CD14-positive monocyte (primary cell): ENCODE results near the gene SETD6. TPM values are rescaled to one million over a fixed set of nuclear protein-coding genes. Genes with fewer than 3 reads are reported as not detected.

Experiments
- DNase-seq, 3 donors: peaks; one replicate each; pipeline ENCODE4 v3.0.0-alpha.2; 2011 to 2022
- H2AFZ ChIP-seq: 2 replicates; pipeline ENCODE4 v1.6.0; 2012; ENCODE audit warnings: mild to moderate bottlenecking, low read depth, low read length, inconsistent platforms; ENCODE audit not compliant: insufficient read depth, poor library complexity, severe bottlenecking
- H3K27ac ChIP-seq, 2 donors: 1 replicate in 1 of 2; 2 replicates in 1 of 2; pipeline ENCODE4 v1.5.1; 2012 to 2013; ENCODE audit warnings: low read length in 2 of 2, control low read depth in 1 of 2, inconsistent platforms in 1 of 2, low read depth in 1 of 2, mild to moderate bottlenecking in 1 of 2
- H3K27me3 ChIP-seq, 2 donors: one replicate each; pipeline versions ENCODE4 v1.6.0 to v1.6.1; 2011 to 2013; ENCODE audit warnings: low read length in 2 of 2; ENCODE audit not compliant: control insufficient read depth in 2 of 2, insufficient read depth in 2 of 2
- H3K36me3 ChIP-seq, 2 donors: replicated peaks in 1 of 2; 1 replicate in 1 of 2; 2 replicates in 1 of 2; pipeline versions ENCODE4 v1.5.1 to v1.6.1; 2012 to 2013; ENCODE audit warnings: low read length in 2 of 2, control low read depth in 1 of 2, inconsistent platforms in 1 of 2, mild to moderate bottlenecking in 1 of 2; ENCODE audit not compliant: insufficient read depth in 2 of 2, control insufficient read depth in 1 of 2
- H3K4me1 ChIP-seq, 2 donors: 1 replicate in 1 of 2; 2 replicates in 1 of 2; pipeline versions ENCODE4 v1.5.1 to v1.6.1; 2012 to 2013; ENCODE audit warnings: low read length in 2 of 2, control low read depth in 1 of 2, inconsistent platforms in 1 of 2, mild to moderate bottlenecking in 1 of 2, moderate library complexity in 1 of 2; ENCODE audit not compliant: insufficient read depth in 2 of 2, control insufficient read depth in 1 of 2
- H3K4me2 ChIP-seq: replicated peaks from 2 replicates; pipeline ENCODE3; 2012; ENCODE audit warnings: low read length, moderate library complexity, mild to moderate bottlenecking; ENCODE audit not compliant: poor library complexity, severe bottlenecking; ENCODE audit errors: extremely low read depth
- H3K4me3 ChIP-seq, 3 experiments: fragments of 200-600 bp in 1 of 3; sonication (generic) in 1 of 3; replicated peaks in 1 of 3; 1 replicate in 2 of 3; 2 replicates in 1 of 3; pipeline ENCODE4 v1.5.1; 2011 to 2013; ENCODE audit warnings: low read length in 3 of 3, mild to moderate bottlenecking in 3 of 3, control low read depth in 2 of 3, low read depth in 2 of 3, inconsistent platforms in 1 of 3, moderate library complexity in 1 of 3
- H3K79me2 ChIP-seq: 2 replicates; pipeline ENCODE4 v1.6.0; 2012; ENCODE audit warnings: mild to moderate bottlenecking, control low read depth, inconsistent platforms, low read length, moderate library complexity; ENCODE audit not compliant: insufficient read depth
- H3K9ac ChIP-seq: 2 replicates; pipeline ENCODE4 v1.6.0; 2017; ENCODE audit warnings: low read length, mild to moderate bottlenecking; ENCODE audit not compliant: insufficient read depth, poor library complexity, severe bottlenecking
- H3K9me3 ChIP-seq, 2 donors: replicated peaks in 1 of 2; 1 replicate in 1 of 2; 2 replicates in 1 of 2; pipeline versions ENCODE4 v1.5.1 to v1.6.1; 2012 to 2013; ENCODE audit warnings: low read length in 2 of 2, control low read depth in 1 of 2; ENCODE audit not compliant: control insufficient read depth in 1 of 2, insufficient read depth in 1 of 2
- H4K20me1 ChIP-seq: 2 replicates; pipeline ENCODE4 v1.6.0; 2012; ENCODE audit warnings: mild to moderate bottlenecking, low read length, control low read depth, moderate library complexity; ENCODE audit not compliant: insufficient read depth
- H3K27ac Mint-ChIP-seq, 7 donors: one replicate each; pipeline ENCODE4 v1.8.0; 2020; ENCODE audit warnings: mild to moderate bottlenecking in 7 of 7, mixed read lengths in 7 of 7, moderate library complexity in 6 of 7, inconsistent platforms in 2 of 7
- H3K27me3 Mint-ChIP-seq, 3 donors: one replicate each; pipeline ENCODE4 v1.8.0; 2021 to 2022; ENCODE audit warnings: low read depth in 3 of 3, mild to moderate bottlenecking in 3 of 3, mixed read lengths in 3 of 3, moderate library complexity in 3 of 3, inconsistent platforms in 1 of 3
- H3K36me3 Mint-ChIP-seq, 2 donors: one replicate each; pipeline ENCODE4 v1.8.0; 2020; ENCODE audit warnings: mixed read lengths in 2 of 2, inconsistent platforms in 1 of 2, mild to moderate bottlenecking in 1 of 2
- H3K4me1 Mint-ChIP-seq: one replicate; pipeline ENCODE4 v1.8.0; 2020; ENCODE audit warnings: mild to moderate bottlenecking, mixed read lengths
- H3K4me3 Mint-ChIP-seq, 2 donors: one replicate each; pipeline ENCODE4 v1.8.0; 2020; ENCODE audit warnings: mild to moderate bottlenecking in 2 of 2, mixed read lengths in 2 of 2, moderate library complexity in 1 of 2
- H3K9me3 Mint-ChIP-seq, 7 donors: one replicate each; pipeline ENCODE4 v1.8.0; 2020 to 2022; ENCODE audit warnings: mixed read lengths in 7 of 7, mild to moderate bottlenecking in 6 of 7, moderate library complexity in 6 of 7, inconsistent platforms in 2 of 7
- CTCF ChIP-seq: fragments of 200-600 bp; IDR thresholded peaks from one replicate; pipeline ENCODE4 v1.8.0; 2022; ENCODE audit warnings: antibody characterized with exemption, mild to moderate bottlenecking
- WGBS: methylation state at CpG from one replicate; pipeline ENCODE4 v1.1.5; 2013; ENCODE audit warnings: missing lambda C conversion rate; ENCODE audit not compliant: insufficient coverage; 5-methylcytosine and 5-hydroxymethylcytosine counted together
- intact Hi-C, 2 donors: fragments of 100-400 bp; cut with micrococcal nuclease; formaldehyde crosslinking; loops; one replicate each; pipeline versions ENCODE4 v1.15.0 to v1.15.1; 2023
- polyA plus RNA-seq, 3 donors: library from polyadenylated mRNA; depleted of rRNA in 1 of 3; unstranded in 2 of 3; stranded (reverse) in 1 of 3; fragments of 300-500 nt in 2 of 3; fragments of >200 nt in 1 of 3; fragmentation: Illumina TruSeq in 2 of 3; gene quantifications; 1 replicate in 2 of 3; 2 replicates in 1 of 3; pipeline ENCODE4 v1.2.3, GENCODE V29; 2012 to 2021

SETD6 gene
- polyA plus RNA-seq, 3 donors: 2.5 to 13.7 (median 3.4) TPM

GRCh38 chr16:58519707-58520106 is 4.4 kb downstream of the SETD6 start:
- no peak overlapping the region for H3K4me3 ChIP-seq
- peaks cover 48% of the 10 kb centered on the region for H4K20me1 ChIP-seq
- H3K4me1 ChIP-seq: peaks cover 11 to 18% of the 10 kb centered on the region in 2 donors
- Mint-ChIP-seq H3K36me3 (peaks cover 69 to 70% of the 10 kb centered on the region in 2 donors), H3K27ac (no peak overlapping the region), H3K4me1 (peaks cover 11% of the 10 kb centered on the region), H3K27me3 (no peaks in the 10 kb centered on the region), H3K9me3 (no peaks in the 10 kb centered on the region), H3K4me3 (no peak overlapping the region)
- TF ChIP-seq CTCF: no peak
- H3K27ac ChIP-seq: no peak overlapping the region
- H2AFZ ChIP-seq: no peak overlapping the region
- no peaks in the 10 kb centered on the region for H3K79me2 ChIP-seq
- peaks cover 68 to 81% of the 10 kb centered on the region in 2 donors for H3K36me3 ChIP-seq
- H3K27me3 ChIP-seq: no peaks in the 10 kb centered on the region
- DNase-seq: no peak
- H3K9ac ChIP-seq: no peak overlapping the region
- intact Hi-C loops: loop anchor here (5.0 to 10.0 kb wide), 3 partner anchors 105 to 145 kb away; partner anchors contain the start of gene CNOT1 (in 2 of the 2)
- no peaks in the 10 kb centered on the region for H3K9me3 ChIP-seq
- no peak overlapping the region for H3K4me2 ChIP-seq

- H3K4me1 Mint-ChIP-seq: no peaks in the 10 kb centered on the region
- H3K27me3 ChIP-seq: no peaks in the 10 kb centered on the region
- 100% methylated on average over 2 of the region's 5 CpGs for WGBS
- no peak overlapping the region for H3K4me3 ChIP-seq
- no peaks in the 10 kb centered on the region for H3K9me3 ChIP-seq
- DNase-seq: no peak
- no peak overlapping the region for H3K27ac ChIP-seq
- no peak for TF ChIP-seq CTCF
- H3K27me3 Mint-ChIP-seq: no peaks in the 10 kb centered on the region
- peaks cover 39% of the 10 kb centered on the region for H4K20me1 ChIP-seq
- no peak overlapping the region for H3K9ac ChIP-seq
- peaks cover 85 to 98% of the 10 kb centered on the region in 2 donors for H3K36me3 Mint-ChIP-seq
- no peaks in the 10 kb centered on the region for H3K4me1 ChIP-seq
- intact Hi-C loops: loop anchor here in 1 of 2 donors (5.0 kb wide), 1 partner anchor 42 kb away; no protein-coding TSS in a partner anchor
- peak overlapping the region in 1 of 7 donors; percentile 35 for H3K27ac Mint-ChIP-seq
- H3K4me2 ChIP-seq: no peak overlapping the region
- no peak overlapping the region for H3K4me3 Mint-ChIP-seq
- no peaks in the 10 kb centered on the region for H3K9me3 Mint-ChIP-seq
- H3K36me3 ChIP-seq: peaks cover 94 to 100% of the 10 kb centered on the region in 2 donors
- H3K79me2 ChIP-seq: no peaks in the 10 kb centered on the region
- no peak overlapping the region for H2AFZ ChIP-seq
Observed at GRCh38 chr16:58530179-58530578, 14.9 kb downstream of the SETD6 start.
